RKO (cell line): ENCODE measurements around the gene CR2.
"Not testable (repeated sequence)": the region's sequence is repeated elsewhere in the genome, so short reads cannot be mapped to it uniquely, and the experiment has no call there.

ENCODE experiments used
- DNase-seq: peaks from one replicate; pipeline ENCODE4 v3.0.0-alpha.2; 2016; ENCODE audit warnings: low spot score

CR2 gene

GRCh38 chr1:207454046-207454964 lies at the start of gene CR2:
Gene CR2 (plus strand): TSS chr1:207454328. CDS start chr1:207454419, 91 bp downstream.
- DNase-seq, result no peak

DNA sequence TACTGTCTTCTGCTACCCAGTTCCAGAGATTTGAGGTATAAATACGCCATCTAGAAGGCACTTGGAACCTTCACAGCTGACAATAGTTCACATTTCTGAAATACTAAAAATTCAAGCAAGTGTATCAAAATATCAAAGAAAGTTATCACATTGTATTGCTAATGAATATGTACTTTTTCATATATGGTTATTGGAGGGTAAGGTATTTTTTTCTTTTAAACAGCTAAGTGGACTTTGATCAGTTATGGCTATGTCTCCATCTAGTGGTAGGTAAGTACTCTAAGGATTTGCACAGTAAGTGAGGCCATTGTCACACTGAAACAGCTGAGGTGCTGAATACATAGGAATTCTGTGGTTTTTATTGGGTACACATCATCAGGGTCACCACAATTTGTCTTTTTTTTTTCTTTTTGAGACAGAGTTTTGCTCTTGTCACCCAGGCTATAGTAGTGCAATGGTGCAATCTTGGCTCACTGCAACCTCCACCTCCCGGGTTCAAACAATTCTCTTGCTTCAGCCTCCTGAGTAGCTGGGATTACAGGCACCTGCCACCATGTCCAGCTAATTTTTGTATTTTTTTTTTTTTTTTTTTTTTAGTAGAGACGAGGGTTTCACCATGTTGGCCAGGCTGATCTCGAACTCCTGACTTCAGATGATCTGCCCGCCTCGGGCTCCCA lies 49.1 kb upstream of the CR2 start:
- DNase-seq, result peak; percentile 88

- no peak for DNase-seq
These were observed 48.3 kb upstream of the CR2 start for GRCh38 chr1:207405814-207406213.

DNA sequence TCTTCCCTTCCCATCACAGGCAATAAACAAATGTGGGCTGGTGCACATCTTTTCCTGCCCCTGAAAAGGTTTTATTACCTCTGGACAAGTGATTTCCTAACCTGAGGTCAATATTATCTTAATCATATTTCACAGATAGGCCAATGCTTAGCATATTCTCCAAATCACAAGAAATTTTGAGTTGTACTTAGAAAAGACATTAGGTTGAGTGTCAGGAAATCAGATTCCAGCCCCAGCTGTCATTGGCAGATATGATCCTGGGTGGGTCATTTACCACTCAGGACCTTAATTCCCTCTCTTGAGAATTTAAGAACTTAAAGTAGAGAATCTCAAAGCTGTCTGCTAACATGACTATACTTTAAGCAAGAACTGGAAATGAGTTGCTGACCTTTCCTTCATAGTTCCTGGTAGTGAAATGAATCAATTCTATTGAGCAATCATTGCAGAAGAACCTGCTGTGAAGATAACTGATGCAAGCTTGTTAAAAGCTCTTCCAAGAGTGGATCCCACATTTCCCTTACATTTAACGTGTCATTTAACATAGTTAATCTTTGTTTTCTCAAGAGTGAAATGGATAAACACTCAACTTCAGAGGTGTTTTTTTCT lies 46.4 kb upstream of the CR2 start:
- no peak for DNase-seq

GRCh38 chr1:207412845-207413244 lies 41.3 kb upstream of the CR2 start:
- no peak for DNase-seq

GRCh38 chr1:207414606-207415108 lies 39.5 kb upstream of the CR2 start:
- no peak for DNase-seq

DNA sequence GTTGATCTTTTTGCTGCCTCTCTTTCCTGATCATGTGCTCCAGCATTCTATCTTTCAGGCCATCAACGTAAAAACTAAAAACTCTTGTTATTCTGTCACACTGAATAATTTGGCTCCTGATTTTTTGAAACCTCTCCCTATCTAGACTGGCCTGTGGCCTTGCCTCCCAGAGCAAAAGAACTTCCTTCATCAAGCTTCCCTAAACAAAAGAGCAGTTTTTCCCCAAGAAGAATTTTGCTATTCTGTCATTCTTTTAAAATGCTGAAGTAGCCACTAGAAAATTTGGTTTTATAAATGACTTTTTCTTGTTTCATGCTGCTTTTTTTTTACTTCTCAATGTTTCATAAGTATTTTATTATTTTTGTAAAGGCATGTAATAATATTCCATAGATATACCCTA lies 37.1 kb upstream of the CR2 start:
- DNase-seq, result no peak

GRCh38 chr1:207418351-207418750 lies 35.8 kb upstream of the CR2 start:
- no peak for DNase-seq

GRCh38 chr1:207420109-207420508 lies 34.0 kb upstream of the CR2 start:
- DNase-seq, result no peak

DNA sequence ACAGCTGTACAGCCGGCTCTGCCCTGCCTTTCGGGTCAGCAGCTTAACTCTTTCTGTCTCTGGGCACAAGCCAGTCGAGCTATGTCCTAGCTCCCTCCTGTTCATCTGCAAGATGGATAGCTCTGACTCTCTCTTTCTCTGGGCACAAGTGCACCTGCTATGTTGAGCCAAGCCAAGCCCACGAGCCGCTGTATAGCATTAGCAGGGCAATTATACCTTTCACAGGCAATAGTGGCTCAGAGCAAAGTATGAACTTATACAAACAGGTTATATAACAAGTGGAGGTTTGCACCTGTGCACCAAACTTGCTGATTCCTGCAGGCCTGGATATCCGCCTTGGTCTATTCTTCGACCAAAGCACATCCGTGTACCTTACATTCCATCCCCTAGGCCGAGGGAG lies 33.0 kb upstream of the CR2 start:
- no peak for DNase-seq

- no peak for DNase-seq
These were observed 30.4 kb upstream of the CR2 start for GRCh38 chr1:207423560-207424292.

DNA sequence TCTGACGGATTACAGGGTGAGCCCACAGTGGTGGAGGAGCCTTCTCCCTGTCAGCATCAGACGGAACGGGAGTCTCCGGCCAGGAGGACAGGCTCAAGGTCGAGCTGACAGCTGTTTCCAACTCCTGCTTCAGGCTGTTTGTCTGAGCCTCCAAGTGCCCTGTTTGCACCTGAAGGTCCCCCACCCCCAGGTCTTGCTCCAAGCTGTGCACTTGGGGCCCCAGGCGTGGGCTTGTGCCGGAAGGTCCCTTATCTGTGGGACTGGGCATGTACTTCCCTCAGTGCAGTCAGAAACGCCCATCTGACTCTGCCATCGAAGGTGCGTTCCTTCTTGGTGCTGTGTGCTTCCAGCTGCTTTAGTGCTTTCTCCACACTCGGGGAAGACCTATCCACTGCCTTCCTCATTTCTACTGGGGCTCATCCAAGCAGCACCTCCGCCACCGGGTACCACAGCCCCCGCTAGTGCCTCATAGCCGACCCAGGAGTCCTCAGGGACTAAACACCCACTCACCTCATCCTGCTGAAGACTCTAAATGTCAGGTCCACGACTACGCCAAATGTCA lies 29.5 kb upstream of the CR2 start:
- DNase-seq, result no peak

- DNase-seq, result no peak
These were observed 26.1 kb upstream of the CR2 start for GRCh38 chr1:207427832-207428585.

- no peak for DNase-seq
These were observed 25.3 kb upstream of the CR2 start for GRCh38 chr1:207428783-207429182.

DNA sequence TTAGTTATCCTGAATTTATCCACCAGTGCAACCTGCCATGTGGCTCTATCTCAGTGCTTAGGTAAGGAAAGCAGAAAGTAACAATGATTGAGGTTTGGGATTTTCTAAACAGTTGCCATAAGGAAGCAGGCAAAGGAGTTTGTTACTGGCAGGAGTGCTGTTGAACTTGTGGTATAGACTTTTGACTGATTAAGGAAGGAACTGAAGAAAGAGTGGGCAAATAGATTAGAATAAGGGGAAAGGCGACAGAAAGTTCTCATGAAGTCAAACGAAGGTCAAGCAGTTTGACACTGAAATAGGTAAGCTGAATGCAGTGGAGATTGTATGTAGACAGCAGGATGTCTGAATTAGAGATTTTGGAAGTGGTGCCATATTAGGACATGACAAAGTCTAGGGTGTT lies 24.2 kb upstream of the CR2 start:
- no peak for DNase-seq

DNA sequence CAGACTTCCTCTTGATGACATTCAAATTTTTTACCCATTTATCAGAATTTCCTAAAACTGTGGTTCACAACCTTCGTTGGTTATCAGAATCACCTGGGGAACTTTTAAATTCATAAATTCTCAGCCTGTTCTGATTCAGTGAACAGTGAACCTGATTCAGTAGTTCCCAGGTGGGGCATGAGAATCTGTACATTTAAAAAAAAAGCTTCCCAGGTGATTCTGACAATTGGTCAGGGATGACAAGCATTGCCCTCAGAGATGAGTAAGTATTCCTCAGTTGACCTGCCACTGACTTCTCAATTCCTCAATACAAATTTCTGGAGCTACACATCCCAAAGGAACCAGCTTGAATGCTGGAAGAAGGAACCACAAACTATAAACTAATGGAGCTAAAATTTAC lies 23.5 kb upstream of the CR2 start:
- DNase-seq, result no peak

DNA sequence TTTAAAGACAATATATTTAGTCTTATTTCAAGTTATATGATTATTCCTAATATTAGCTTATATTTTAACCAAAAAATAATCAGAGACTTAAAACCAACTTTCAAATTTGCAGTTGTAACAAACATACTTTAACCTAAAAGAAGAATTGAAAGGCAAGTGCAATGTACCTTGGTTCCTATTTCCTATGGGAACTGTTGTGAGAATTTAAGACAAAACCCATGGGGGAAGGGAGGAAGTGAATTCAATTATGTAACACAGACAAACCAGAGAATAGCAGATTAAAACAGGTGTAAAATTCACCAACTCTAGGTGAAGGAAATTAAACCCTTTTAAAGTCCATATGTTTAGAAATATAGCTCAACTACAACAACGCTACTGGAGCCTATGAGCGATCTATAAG lies 22.6 kb upstream of the CR2 start:
- no peak for DNase-seq

GRCh38 chr1:207433435-207433834 lies 20.7 kb upstream of the CR2 start:
- DNase-seq, result no peak

GRCh38 chr1:207436746-207437145 lies 17.4 kb upstream of the CR2 start:
- not testable (repeated sequence) for DNase-seq

DNA sequence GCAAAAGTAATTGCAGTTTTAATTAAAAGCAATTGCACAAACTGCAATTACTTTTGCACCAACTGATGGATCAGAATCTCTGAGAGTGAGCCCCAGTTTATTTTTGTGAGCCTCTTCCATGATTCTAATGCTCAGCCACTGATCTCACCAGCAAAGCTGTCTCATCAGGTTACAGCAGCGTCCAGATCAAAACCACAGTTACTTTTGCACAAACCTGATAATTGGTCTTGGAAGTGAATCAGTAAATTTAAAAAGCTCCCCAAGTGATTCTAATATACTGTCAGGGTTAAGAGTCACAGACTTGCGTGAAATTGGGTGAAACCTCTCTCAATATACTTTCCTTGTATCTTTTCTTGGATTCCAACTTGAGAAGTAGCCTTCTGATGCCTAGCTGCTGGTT lies 13.5 kb upstream of the CR2 start:
- no peak for DNase-seq
